Osteoblast (primary cell): ENCODE data around the gene IFT80. TPM values are rescaled to one million over a fixed set of nuclear protein-coding genes. Genes with fewer than 3 reads are reported as not detected.

ENCODE experiments used
- DNase-seq: peaks from one replicate; pipeline ENCODE4 v3.0.0; 2011; ENCODE audit warnings: low spot score, mixed read lengths; ENCODE audit not compliant: insufficient read length; ENCODE audit errors: missing footprints
- H2AFZ ChIP-seq: 2 replicates; pipeline ENCODE4 v1.6.0; 2011; ENCODE audit warnings: mild to moderate bottlenecking, low read length
- H3K27ac ChIP-seq: 2 replicates; pipeline ENCODE4 v1.5.1; 2011; ENCODE audit warnings: mild to moderate bottlenecking, low read depth, low read length, moderate library complexity
- H3K27me3 ChIP-seq: 2 replicates; pipeline ENCODE4 v1.6.0; 2012; ENCODE audit warnings: mild to moderate bottlenecking, control low read depth, inconsistent platforms, low read length, moderate library complexity; ENCODE audit not compliant: insufficient read depth
- H3K36me3 ChIP-seq: 2 replicates; pipeline ENCODE4 v1.5.1; 2011; ENCODE audit warnings: mild to moderate bottlenecking, low read length, control low read depth, moderate library complexity; ENCODE audit not compliant: insufficient read depth
- H3K4me1 ChIP-seq: 2 replicates; pipeline ENCODE4 v1.5.1; 2011; ENCODE audit warnings: mild to moderate bottlenecking, low read length, control low read depth, moderate library complexity; ENCODE audit not compliant: insufficient read depth
- H3K4me2 ChIP-seq: 2 replicates; pipeline ENCODE4 v1.6.0; 2011; ENCODE audit warnings: mild to moderate bottlenecking, low read length; ENCODE audit not compliant: insufficient read depth
- H3K4me3 ChIP-seq: fragments of 200-600 bp; sonication (generic); 3 replicates; pipeline ENCODE4 v1.5.1; 2012; ENCODE audit warnings: mild to moderate bottlenecking, low read length, inconsistent platforms; ENCODE audit not compliant: insufficient read depth
- H3K79me2 ChIP-seq: 2 replicates; pipeline ENCODE4 v1.6.0; 2012; ENCODE audit warnings: mild to moderate bottlenecking, low read length, control low read depth, inconsistent platforms; ENCODE audit not compliant: insufficient read depth
- H3K9me3 ChIP-seq: 2 replicates; pipeline ENCODE4 v1.5.1; 2011; ENCODE audit warnings: low read depth, low read length, control low read depth
- H4K20me1 ChIP-seq: 2 replicates; pipeline ENCODE4 v1.6.0; 2012; ENCODE audit warnings: mild to moderate bottlenecking, low read length, control low read depth; ENCODE audit not compliant: insufficient read depth
- CTCF ChIP-seq: IDR thresholded peaks from 2 replicates; pipeline ENCODE4 v1.5.1; 2011; ENCODE audit warnings: mild to moderate bottlenecking, low read depth, low read length, moderate library complexity; ENCODE audit errors: extremely low read depth
- total RNA-seq: library from RNA; depleted of rRNA; stranded (reverse); fragments of >200 nt; gene quantifications from 2 replicates; pipeline ENCODE4 v1.2.3, GENCODE V29; 2012

Gene IFT80
- total RNA-seq, 1 donor = 63.0 TPM

GRCh38 chr3:160227419-160227818 is 171.6 kb downstream of the IFT80 start:
- peaks cover 3% of the 10 kb centered on the region for H4K20me1 ChIP-seq
- no peak overlapping the region for H3K27ac ChIP-seq
- DNase-seq = no peak
- H3K4me2 ChIP-seq = no peak overlapping the region
- H3K36me3 ChIP-seq = no peaks in the 10 kb centered on the region
- peaks cover 48% of the 10 kb centered on the region for H3K27me3 ChIP-seq
- no peaks in the 10 kb centered on the region for H3K79me2 ChIP-seq
- TF ChIP-seq CTCF = no peak
- H3K9me3 ChIP-seq = no peaks in the 10 kb centered on the region
- peaks cover 7% of the 10 kb centered on the region for H3K4me1 ChIP-seq
- H2AFZ ChIP-seq = no peak overlapping the region
- H3K4me3 ChIP-seq = no peak overlapping the region

- Histone ChIP-seq H3K4me2 (peak overlapping the region; percentile 82), H4K20me1 (peaks cover 3% of the 10 kb centered on the region), H3K27me3 (peaks cover 59% of the 10 kb centered on the region), H3K9me3 (no peaks in the 10 kb centered on the region), H2AFZ (peak overlapping the region; percentile 66), H3K27ac (no peak overlapping the region), H3K4me3 (peak overlapping the region; percentile 73), H3K79me2 (no peaks in the 10 kb centered on the region), H3K4me1 (peaks cover 7% of the 10 kb centered on the region), H3K36me3 (no peaks in the 10 kb centered on the region)
- no peak for TF ChIP-seq CTCF
- peak; percentile 70 for DNase-seq
Observed at GRCh38 chr3:160226026-160226907, 172.8 kb downstream of the IFT80 start.

- Histone ChIP-seq H3K79me2 (no peaks in the 10 kb centered on the region), H3K36me3 (no peaks in the 10 kb centered on the region), H3K27ac (no peak within 1 kb of the TSS), H2AFZ (peak within 1 kb of the TSS; percentile 83), H3K4me1 (peaks cover 7% of the 10 kb centered on the region), H3K4me3 (peak within 1 kb of the TSS; percentile 73), H3K4me2 (peak within 1 kb of the TSS; percentile 82), H3K27me3 (peaks cover 66% of the 10 kb centered on the region), H3K9me3 (no peaks in the 10 kb centered on the region), H4K20me1 (peaks cover 3% of the 10 kb centered on the region)
- peak; percentile 91 for DNase-seq
- no peak for TF ChIP-seq CTCF
Observed at GRCh38 chr3:160225176-160226025, 173.6 kb downstream of the IFT80 start, which contains the start of gene C3orf80. Gene C3orf80, plus strand, starts transcription at chr3:160225422. Its CDS starts 214 bp downstream, at chr3:160225636.
